ENCODE measurements around the gene SIPA1L3. TPM values are rescaled to one million over a fixed set of nuclear protein-coding genes. Genes with fewer than 3 reads are reported as not detected.

The SIPA1L3 gene
- total RNA-seq, 1 donor from 2014 or later = 26.9 TPM

DNA sequence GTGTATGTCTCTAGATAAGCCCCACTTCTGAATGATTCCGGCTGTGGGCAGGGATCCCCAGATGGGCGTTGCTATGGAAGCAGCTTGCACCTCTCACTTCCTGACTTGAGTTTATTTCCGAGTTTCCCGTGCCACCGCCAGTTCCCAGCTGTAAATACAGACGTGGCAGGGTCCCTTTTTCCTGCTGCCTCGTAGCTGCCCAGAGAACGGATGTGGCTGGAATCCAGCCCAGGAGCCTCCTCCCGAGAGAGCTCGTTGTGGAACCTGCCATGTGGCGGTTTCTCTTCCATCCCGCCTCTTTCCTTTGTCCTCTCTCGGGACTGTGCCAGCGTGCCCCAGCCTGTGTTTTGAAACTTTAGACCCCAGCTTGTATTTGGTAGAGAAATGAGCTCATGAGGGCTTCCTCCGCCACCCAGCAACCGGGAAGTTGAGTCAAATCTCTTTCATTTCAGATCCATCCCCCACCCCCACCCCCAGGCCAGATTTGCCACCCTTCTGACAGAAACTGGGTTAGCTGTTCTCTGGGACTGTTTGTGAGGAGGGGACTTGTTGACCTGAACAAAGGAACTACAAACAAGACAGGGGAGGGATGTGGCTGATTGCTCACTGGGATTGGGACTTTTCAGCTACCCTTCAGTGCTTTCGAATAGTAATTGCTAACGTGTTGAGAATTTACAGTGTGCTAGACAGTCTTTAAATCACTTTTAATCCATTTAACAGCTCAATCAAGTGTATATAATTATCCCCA, 96.6 kb downstream of the SIPA1L3 start:
- H3K9ac ChIP-seq (ENCODE audit: low read length) = peak overlapping the region; percentile 93
- H3K27ac Mint-ChIP-seq (ENCODE audit: unreplicated experiment) = no peak overlapping the region
- TF ChIP-seq, protein P1, sequence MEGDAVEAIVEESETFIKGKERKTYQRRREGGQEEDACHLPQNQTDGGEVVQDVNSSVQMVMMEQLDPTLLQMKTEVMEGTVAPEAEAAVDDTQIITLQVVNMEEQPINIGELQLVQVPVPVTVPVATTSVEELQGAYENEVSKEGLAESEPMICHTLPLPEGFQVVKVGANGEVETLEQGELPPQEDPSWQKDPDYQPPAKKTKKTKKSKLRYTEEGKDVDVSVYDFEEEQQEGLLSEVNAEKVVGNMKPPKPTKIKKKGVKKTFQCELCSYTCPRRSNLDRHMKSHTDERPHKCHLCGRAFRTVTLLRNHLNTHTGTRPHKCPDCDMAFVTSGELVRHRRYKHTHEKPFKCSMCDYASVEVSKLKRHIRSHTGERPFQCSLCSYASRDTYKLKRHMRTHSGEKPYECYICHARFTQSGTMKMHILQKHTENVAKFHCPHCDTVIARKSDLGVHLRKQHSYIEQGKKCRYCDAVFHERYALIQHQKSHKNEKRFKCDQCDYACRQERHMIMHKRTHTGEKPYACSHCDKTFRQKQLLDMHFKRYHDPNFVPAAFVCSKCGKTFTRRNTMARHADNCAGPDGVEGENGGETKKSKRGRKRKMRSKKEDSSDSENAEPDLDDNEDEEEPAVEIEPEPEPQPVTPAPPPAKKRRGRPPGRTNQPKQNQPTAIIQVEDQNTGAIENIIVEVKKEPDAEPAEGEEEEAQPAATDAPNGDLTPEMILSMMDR (IDR thresholded peaks at IDR 0.05; ENCODE audit: insufficient read depth, low read depth, low read length) = no peak
- no peak for TF ChIP-seq EZH2 (IDR thresholded peaks at IDR 0.05; ENCODE audit: insufficient read depth, low read length)
- peaks cover 36% of the 10 kb centered on the region for H3K79me2 ChIP-seq (ENCODE audit: insufficient read depth, low read length)
- DNase-seq (ENCODE audit: low read depth) (peak; percentile 88), FAIRE-seq (no peak)
- peak overlapping the region; percentile 99 for H3K27ac ChIP-seq (ENCODE audit: low read depth, low read length)
- peaks cover 17% of the 10 kb centered on the region for H3K4me1 Mint-ChIP-seq (ENCODE audit: low read depth, unreplicated experiment)
- H3K9me3 ChIP-seq (ENCODE audit: insufficient read depth, low read depth, low read length) = no peaks in the 10 kb centered on the region
- H3K27me3 Mint-ChIP-seq (ENCODE audit: low read depth, unreplicated experiment) = no peaks in the 10 kb centered on the region
- peaks cover 1% of the 10 kb centered on the region for H3K36me3 Mint-ChIP-seq (ENCODE audit: low read depth, unreplicated experiment)
- peaks cover 46% of the 10 kb centered on the region for H3K4me1 ChIP-seq (ENCODE audit: insufficient read depth, low read length)
- H3K4me3 Mint-ChIP-seq (ENCODE audit: unreplicated experiment) = no peak overlapping the region
- H4K20me1 ChIP-seq (ENCODE audit: insufficient read depth, low read length) = no peaks in the 10 kb centered on the region
- H3K4me3 ChIP-seq (ENCODE audit: insufficient read depth, low read depth, low read length) = peak overlapping the region; percentile 39
- H2AFZ ChIP-seq (ENCODE audit: low read depth, low read length) = peak overlapping the region; percentile 6
- no peaks in the 10 kb centered on the region for H3K9me3 Mint-ChIP-seq (ENCODE audit: unreplicated experiment)
- no peaks in the 10 kb centered on the region for H3K36me3 ChIP-seq (ENCODE audit: insufficient read depth, low read length)
- no peaks in the 10 kb centered on the region for H3K27me3 ChIP-seq (ENCODE audit: insufficient read depth, low read length)
- H3K4me2 ChIP-seq (ENCODE audit: low read length) = peak overlapping the region; percentile 80

- Histone ChIP-seq H3K27ac (ENCODE audit: low read depth, low read length) (peak overlapping the region; percentile 99), H3K4me2 (ENCODE audit: low read length) (peak overlapping the region; percentile 80), H3K9me3 (ENCODE audit: insufficient read depth, low read depth, low read length) (no peaks in the 10 kb centered on the region), H3K79me2 (ENCODE audit: insufficient read depth, low read length) (peaks cover 36% of the 10 kb centered on the region), H3K27me3 (ENCODE audit: insufficient read depth, low read length) (no peaks in the 10 kb centered on the region), H3K4me3 (ENCODE audit: insufficient read depth, low read depth, low read length) (peak overlapping the region; percentile 39), H3K9ac (ENCODE audit: low read length) (peak overlapping the region; percentile 93), H3K36me3 (ENCODE audit: insufficient read depth, low read length) (no peaks in the 10 kb centered on the region), H4K20me1 (ENCODE audit: insufficient read depth, low read length) (no peaks in the 10 kb centered on the region), H3K4me1 (ENCODE audit: insufficient read depth, low read length) (peaks cover 41% of the 10 kb centered on the region), H2AFZ (ENCODE audit: low read depth, low read length) (no peak overlapping the region)
- DNase-seq (ENCODE audit: low read depth) (peak; percentile 67), FAIRE-seq (no peak)
- H3K9me3 Mint-ChIP-seq (ENCODE audit: unreplicated experiment) = no peaks in the 10 kb centered on the region
- peaks cover 1% of the 10 kb centered on the region for H3K36me3 Mint-ChIP-seq (ENCODE audit: low read depth, unreplicated experiment)
- H3K27me3 Mint-ChIP-seq (ENCODE audit: low read depth, unreplicated experiment) = no peaks in the 10 kb centered on the region
- TF ChIP-seq, protein P1 (IDR thresholded peaks at IDR 0.05; ENCODE audit: insufficient read depth, low read depth, low read length) = no peak
- no peak for TF ChIP-seq EZH2 (IDR thresholded peaks at IDR 0.05; ENCODE audit: insufficient read depth, low read length)
- no peak overlapping the region for H3K4me3 Mint-ChIP-seq (ENCODE audit: unreplicated experiment)
- H3K4me1 Mint-ChIP-seq (ENCODE audit: low read depth, unreplicated experiment) = peaks cover 13% of the 10 kb centered on the region
- H3K27ac Mint-ChIP-seq (ENCODE audit: unreplicated experiment) = no peak overlapping the region
Measured at GRCh38 chr19:38004186-38004520, 97.1 kb downstream of the SIPA1L3 start.
